ENCODE measurements around the gene MLN. TPM values are rescaled to one million over a fixed set of nuclear protein-coding genes. Genes with fewer than 3 reads are reported as not detected.

MLN gene
- total RNA-seq, 4 donors from 2014 or later = not detected

DNA sequence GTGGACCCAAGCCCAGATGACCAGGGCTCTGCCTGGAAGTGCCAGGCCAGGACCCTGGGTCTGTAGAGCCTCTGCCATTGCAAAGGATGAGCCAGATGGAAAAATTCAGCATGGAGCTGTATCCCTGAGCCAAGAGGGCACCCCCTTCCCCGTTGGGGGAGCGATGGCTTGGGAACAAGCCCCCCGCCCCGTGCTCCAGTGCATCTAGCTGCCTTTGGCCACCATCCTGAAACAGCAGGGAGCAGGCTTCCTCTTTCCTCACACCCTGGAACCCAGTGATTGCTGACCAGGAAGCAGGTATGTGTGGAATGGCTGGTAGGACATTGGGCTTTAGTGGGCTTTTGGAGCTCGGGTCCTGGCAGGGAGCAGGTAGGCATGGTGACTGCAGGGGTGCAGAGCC lies 2.2 kb downstream of the MLN start:
- Histone ChIP-seq H3K4me1 (no peaks in the 10 kb centered on the region), H3K9me3 (no peaks in the 10 kb centered on the region), H3K36me3 (no peaks in the 10 kb centered on the region), H3K4me3 (no peak overlapping the region), H3K27me3 (peaks cover 0 to 94% (median 0%) of the 10 kb centered on the region in 4 donors), H3K27ac (no peak overlapping the region)
- TF ChIP-seq POLR2A (IDR thresholded peaks at IDR 0.05) = no peak
- TF ChIP-seq, protein P1, sequence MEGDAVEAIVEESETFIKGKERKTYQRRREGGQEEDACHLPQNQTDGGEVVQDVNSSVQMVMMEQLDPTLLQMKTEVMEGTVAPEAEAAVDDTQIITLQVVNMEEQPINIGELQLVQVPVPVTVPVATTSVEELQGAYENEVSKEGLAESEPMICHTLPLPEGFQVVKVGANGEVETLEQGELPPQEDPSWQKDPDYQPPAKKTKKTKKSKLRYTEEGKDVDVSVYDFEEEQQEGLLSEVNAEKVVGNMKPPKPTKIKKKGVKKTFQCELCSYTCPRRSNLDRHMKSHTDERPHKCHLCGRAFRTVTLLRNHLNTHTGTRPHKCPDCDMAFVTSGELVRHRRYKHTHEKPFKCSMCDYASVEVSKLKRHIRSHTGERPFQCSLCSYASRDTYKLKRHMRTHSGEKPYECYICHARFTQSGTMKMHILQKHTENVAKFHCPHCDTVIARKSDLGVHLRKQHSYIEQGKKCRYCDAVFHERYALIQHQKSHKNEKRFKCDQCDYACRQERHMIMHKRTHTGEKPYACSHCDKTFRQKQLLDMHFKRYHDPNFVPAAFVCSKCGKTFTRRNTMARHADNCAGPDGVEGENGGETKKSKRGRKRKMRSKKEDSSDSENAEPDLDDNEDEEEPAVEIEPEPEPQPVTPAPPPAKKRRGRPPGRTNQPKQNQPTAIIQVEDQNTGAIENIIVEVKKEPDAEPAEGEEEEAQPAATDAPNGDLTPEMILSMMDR (IDR thresholded peaks at IDR 0.05) = no peak
- no peak for DNase-seq
- intact Hi-C loops (cut with DNase I) = no loop called here
- WGBS, 2 donors = 0% methylated on average over 1 of the region's 5 CpGs; no CpG with 5 or more reads in 1 of the 2 donors

GRCh38 chr6:33800248-33800969 lies 3.4 kb downstream of the MLN start:
- Histone ChIP-seq H3K9me3 (no peaks in the 10 kb centered on the region), H3K4me3 (no peak overlapping the region), H3K27ac (no peak overlapping the region), H3K36me3 (no peaks in the 10 kb centered on the region), H3K4me1 (no peaks in the 10 kb centered on the region), H3K27me3 (peaks cover 0 to 94% (median 0%) of the 10 kb centered on the region in 4 donors)
- DNase-seq = no peak
- 66 to 73% methylated on average over 11 to 13 of the region's 13 CpGs for WGBS, 2 donors
- intact Hi-C loops (cut with DNase I) = no loop called here
- no peak for TF ChIP-seq POLR2A (IDR thresholded peaks at IDR 0.05)
- TF ChIP-seq, protein P1 (IDR thresholded peaks at IDR 0.05) = no peak

GRCh38 chr6:33799454-33800113 lies 4.2 kb downstream of the MLN start:
- TF ChIP-seq, protein P1 (IDR thresholded peaks at IDR 0.05) = no peak
- TF ChIP-seq POLR2A (IDR thresholded peaks at IDR 0.05) = no peak
- no peak for DNase-seq
- Histone ChIP-seq H3K36me3 (no peaks in the 10 kb centered on the region), H3K27ac (no peak overlapping the region), H3K4me3 (no peak overlapping the region), H3K27me3 (peaks cover 0 to 94% (median 0%) of the 10 kb centered on the region in 4 donors), H3K4me1 (no peaks in the 10 kb centered on the region), H3K9me3 (no peaks in the 10 kb centered on the region)
- 53 to 67% methylated on average over 4 of the region's 4 CpGs for WGBS, 2 donors
- intact Hi-C loops (cut with DNase I) = no loop called here

GRCh38 chr6:33798343-33798848 lies 5.4 kb downstream of the MLN start:
- Histone ChIP-seq H3K36me3 (no peaks in the 10 kb centered on the region), H3K4me1 (no peaks in the 10 kb centered on the region), H3K4me3 (no peak overlapping the region), H3K27ac (no peak overlapping the region), H3K9me3 (no peaks in the 10 kb centered on the region), H3K27me3 (peaks cover 0 to 94% (median 0%) of the 10 kb centered on the region in 4 donors)
- TF ChIP-seq, protein P1 (IDR thresholded peaks at IDR 0.05) = no peak
- no peak for TF ChIP-seq POLR2A (IDR thresholded peaks at IDR 0.05)
- intact Hi-C loops (cut with DNase I) = no loop called here
- 78 to 83% methylated on average over 9 to 11 of the region's 13 CpGs for WGBS, 2 donors
- no peak for DNase-seq

Data from esophagus squamous epithelium (tissue), 5 donors.